NCI-H1092 treated with DMSO at 0.1 percent for 48 hours (cell line): ENCODE measurements around the gene FAM117B.
A peak's percentile ranks its signal among the peaks of the same experiment; 100 is the strongest.

Experiments
- DNase-seq: peaks from one replicate; lab custom pipeline; 2025; lab: John Stamatoyannopoulos, UW

The FAM117B gene

GRCh38 chr2:202634556-202635427, at the start of gene FAM117B:
FAM117B (plus strand) TSS chr2:202634969; CDS start chr2:202635188, 219 bp downstream.
- peak; percentile 90 for DNase-seq

GRCh38 chr2:202588647-202589581, 45.9 kb upstream of the FAM117B start:
- DNase-seq = peak; percentile 83

- DNase-seq = no peak
Observed at GRCh38 chr2:202589582-202589949, 45.2 kb upstream of the FAM117B start.

- no peak for DNase-seq
Observed at GRCh38 chr2:202592566-202592965, 42.2 kb upstream of the FAM117B start.

- no peak for DNase-seq
Observed at GRCh38 chr2:202599105-202599504, 35.7 kb upstream of the FAM117B start.

- DNase-seq = no peak
Observed at GRCh38 chr2:202599911-202600310, 34.9 kb upstream of the FAM117B start.

GRCh38 chr2:202604699-202605098, 30.1 kb upstream of the FAM117B start:
- no peak for DNase-seq

- DNase-seq = no peak
Observed at GRCh38 chr2:202605174-202605573, 29.6 kb upstream of the FAM117B start.

- no peak for DNase-seq
Observed at GRCh38 chr2:202608142-202608852, 26.5 kb upstream of the FAM117B start.

- no peak for DNase-seq
Observed at GRCh38 chr2:202609381-202610145, 25.2 kb upstream of the FAM117B start.

GRCh38 chr2:202610380-202610779, 24.4 kb upstream of the FAM117B start:
- no peak for DNase-seq

GRCh38 chr2:202612145-202612544, 22.6 kb upstream of the FAM117B start:
- no peak for DNase-seq

GRCh38 chr2:202613479-202613878, 21.3 kb upstream of the FAM117B start:
- DNase-seq = no peak

- DNase-seq = no peak
Observed at GRCh38 chr2:202624133-202624532, 10.6 kb upstream of the FAM117B start.

- DNase-seq = no peak
Observed at GRCh38 chr2:202627042-202627441, 7.7 kb upstream of the FAM117B start.

- no peak for DNase-seq
Observed at GRCh38 chr2:202628646-202629198, 6.0 kb upstream of the FAM117B start.

- DNase-seq = no peak
Observed at GRCh38 chr2:202632682-202633290, 2.0 kb upstream of the FAM117B start.

- DNase-seq = no peak
Observed at GRCh38 chr2:202633470-202633869, 1.3 kb upstream of the FAM117B start.

- DNase-seq = peak; percentile 38
Observed at GRCh38 chr2:202635428-202636212, 851 bp downstream of the FAM117B start.

GRCh38 chr2:202636213-202636513, 1.4 kb downstream of the FAM117B start:
- DNase-seq = no peak
